PFSK-1 (cell line): ENCODE measurements around the gene PRKAG2.

ENCODE experiments used
- POLR2AphosphoS5 ChIP-seq: IDR thresholded peaks from 2 replicates; pipeline ENCODE4 v1.6.1; 2012; ENCODE audit warnings: low read depth, mild to moderate bottlenecking, control low read depth, low read length, moderate library complexity
- TAF1 ChIP-seq: IDR thresholded peaks from 2 replicates; pipeline ENCODE4 v1.6.1; 2012; ENCODE audit warnings: low read length, control low read depth, borderline replicate concordance; ENCODE audit not compliant: insufficient read depth

GRCh38 chr7:151926336-151926712 is 49.4 kb upstream of the PRKAG2 start:
- TF ChIP-seq POLR2AphosphoS5 (no peak), TAF1 (no peak)
